Measurements from ENCODE around the gene PPIP5K2.

PPIP5K2 gene

GRCh38 chr5:103228588-103228987 is 108.5 kb downstream of the PPIP5K2 start:
- no peak overlapping the region for H3K27ac ChIP-seq
- TF ChIP-seq CTCF (conservative IDR thresholded peaks at IDR 0.05), result no peak

- no peak overlapping the region for H3K27ac ChIP-seq
- peak; percentile 97 for TF ChIP-seq CTCF (conservative IDR thresholded peaks at IDR 0.05)
Observed at GRCh38 chr5:103232393-103232999, 112.4 kb downstream of the PPIP5K2 start.

GRCh38 chr5:103234239-103234975 is 114.3 kb downstream of the PPIP5K2 start:
- H3K27ac ChIP-seq, result no peak overlapping the region
- no peak for TF ChIP-seq CTCF (conservative IDR thresholded peaks at IDR 0.05)

- no peak overlapping the region for H3K27ac ChIP-seq
- no peak for TF ChIP-seq CTCF (conservative IDR thresholded peaks at IDR 0.05)
Observed at GRCh38 chr5:103235891-103236290, 115.8 kb downstream of the PPIP5K2 start.

- H3K27ac ChIP-seq, result no peak overlapping the region
- no peak for TF ChIP-seq CTCF (conservative IDR thresholded peaks at IDR 0.05)
Observed at GRCh38 chr5:103237778-103238177, 117.7 kb downstream of the PPIP5K2 start.

- H3K27ac ChIP-seq, result no peak overlapping the region
- no peak for TF ChIP-seq CTCF (conservative IDR thresholded peaks at IDR 0.05)
Observed at GRCh38 chr5:103243665-103244064, 123.6 kb downstream of the PPIP5K2 start.

GRCh38 chr5:103244398-103244797 is 124.3 kb downstream of the PPIP5K2 start:
- TF ChIP-seq CTCF (conservative IDR thresholded peaks at IDR 0.05), result no peak
- no peak overlapping the region for H3K27ac ChIP-seq

Data from VCaP (cell line).